HG03066 (cell line): ENCODE measurements around the gene DSC2.
"Not testable (repeated sequence)": the region's sequence is repeated elsewhere in the genome, so short reads cannot be mapped to it uniquely, and the experiment has no call there.

Source experiments
- ATAC-seq: cut with Tn5 transposase; IDR thresholded peaks from one replicate; pipeline ENCODE4 v1.9.1; 2021; ENCODE audit warnings: low read depth; ENCODE audit not compliant: unreplicated experiment

DSC2 gene

DNA sequence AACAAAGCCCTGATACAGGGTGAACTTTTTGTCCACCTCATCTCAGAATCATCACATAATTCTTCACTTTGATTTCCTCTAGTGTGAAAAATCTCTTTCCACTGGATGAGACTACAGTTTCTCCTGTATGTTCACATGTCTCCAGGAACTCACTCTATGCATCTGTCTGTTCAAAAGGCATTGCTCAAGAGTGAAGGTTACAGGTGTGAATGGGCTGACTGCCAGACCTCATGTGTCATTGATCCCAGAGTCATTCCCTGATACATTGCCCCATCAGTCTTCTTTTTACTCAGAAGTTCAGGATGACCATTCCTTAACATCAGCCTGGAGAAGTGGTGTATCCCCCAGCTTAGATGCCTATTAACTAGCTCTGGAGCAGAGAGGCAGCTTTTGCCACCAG is 55.3 kb downstream of the DSC2 start:
- no peak for ATAC-seq

- no peak for ATAC-seq
These were observed 56.6 kb downstream of the DSC2 start for GRCh38 chr18:31045599-31045998.

DNA sequence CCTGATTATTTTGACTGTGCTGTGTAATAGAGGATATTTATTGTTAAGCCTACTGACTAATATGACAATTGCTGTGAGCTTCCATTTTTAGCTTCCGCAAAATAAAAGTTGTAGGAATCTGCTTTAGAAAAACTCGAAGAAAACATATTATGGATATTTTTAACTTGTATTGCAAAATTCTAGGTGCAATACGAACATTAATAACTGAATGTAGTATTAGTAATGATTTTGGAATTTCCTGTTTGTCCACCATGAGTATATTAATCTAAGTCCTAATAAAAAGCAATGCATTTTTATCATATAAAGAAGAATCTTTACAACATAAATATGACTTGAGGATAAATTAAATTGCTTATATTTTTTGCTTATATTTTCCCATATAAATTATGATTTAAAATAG is 57.3 kb downstream of the DSC2 start:
- ATAC-seq, result no peak

- no peak for ATAC-seq
These were observed 58.5 kb downstream of the DSC2 start for GRCh38 chr18:31043709-31044108.

DNA sequence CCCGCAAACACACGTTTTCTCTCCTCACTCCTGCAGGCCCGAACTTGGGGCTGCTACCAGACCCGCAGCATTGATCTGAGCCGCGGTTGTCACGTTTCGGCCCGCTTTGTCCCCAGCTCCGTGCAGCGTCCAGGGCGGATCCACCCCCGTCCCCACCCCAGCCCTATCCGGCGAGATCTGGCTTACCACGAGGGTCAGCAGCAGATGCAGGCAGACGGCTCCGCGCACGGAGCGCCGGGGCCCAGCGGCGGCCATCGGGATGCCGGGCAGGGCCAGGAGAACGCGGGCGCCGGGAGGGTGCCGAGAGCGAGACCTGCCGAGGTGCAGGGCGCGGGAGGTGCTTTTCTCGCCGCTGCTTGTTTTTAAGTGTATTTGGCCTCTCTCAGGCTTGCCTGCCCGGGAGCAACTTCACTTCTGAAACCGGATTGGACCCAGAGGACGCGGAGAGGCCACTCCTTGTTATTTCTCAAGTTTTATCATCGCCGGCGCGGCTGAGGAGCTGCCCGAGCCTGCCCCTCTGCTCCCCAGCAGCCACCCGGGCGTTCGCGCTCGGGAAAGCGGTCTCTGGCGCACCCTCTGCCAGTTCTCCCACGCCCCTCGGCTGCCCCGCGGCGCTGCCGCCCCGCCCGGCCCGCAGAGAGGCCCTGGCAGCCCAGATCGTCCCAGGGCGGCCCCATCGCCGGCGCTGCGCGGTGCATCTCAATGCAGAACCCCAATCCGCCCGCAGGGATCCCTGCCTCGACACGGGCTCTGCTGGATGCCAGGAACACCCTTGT is 59.6 kb downstream of the DSC2 start, which contains the start of gene DSC3:
TSS of gene DSC3 (minus strand) at position 337 of the 776 bp plus-strand sequence. CDS start at position 255, 82 bp downstream.
- no peak for ATAC-seq

DNA sequence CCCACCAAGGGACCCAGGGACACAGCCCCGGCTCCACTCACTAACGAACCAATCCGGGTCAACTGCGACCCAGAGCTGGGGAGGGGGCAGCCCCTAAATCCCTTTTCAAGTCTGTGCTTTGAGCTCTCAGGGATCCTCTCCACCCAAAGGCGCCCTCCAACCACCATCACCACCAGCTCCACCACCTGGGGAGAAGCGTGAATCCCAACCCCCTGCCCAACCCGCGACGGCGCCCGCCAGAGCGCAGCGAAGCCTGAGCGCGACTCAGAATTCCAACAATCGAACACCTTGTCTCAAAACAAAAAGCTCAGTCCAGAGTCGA is 60.2 kb downstream of the DSC2 start:
- ATAC-seq, result no peak

DNA sequence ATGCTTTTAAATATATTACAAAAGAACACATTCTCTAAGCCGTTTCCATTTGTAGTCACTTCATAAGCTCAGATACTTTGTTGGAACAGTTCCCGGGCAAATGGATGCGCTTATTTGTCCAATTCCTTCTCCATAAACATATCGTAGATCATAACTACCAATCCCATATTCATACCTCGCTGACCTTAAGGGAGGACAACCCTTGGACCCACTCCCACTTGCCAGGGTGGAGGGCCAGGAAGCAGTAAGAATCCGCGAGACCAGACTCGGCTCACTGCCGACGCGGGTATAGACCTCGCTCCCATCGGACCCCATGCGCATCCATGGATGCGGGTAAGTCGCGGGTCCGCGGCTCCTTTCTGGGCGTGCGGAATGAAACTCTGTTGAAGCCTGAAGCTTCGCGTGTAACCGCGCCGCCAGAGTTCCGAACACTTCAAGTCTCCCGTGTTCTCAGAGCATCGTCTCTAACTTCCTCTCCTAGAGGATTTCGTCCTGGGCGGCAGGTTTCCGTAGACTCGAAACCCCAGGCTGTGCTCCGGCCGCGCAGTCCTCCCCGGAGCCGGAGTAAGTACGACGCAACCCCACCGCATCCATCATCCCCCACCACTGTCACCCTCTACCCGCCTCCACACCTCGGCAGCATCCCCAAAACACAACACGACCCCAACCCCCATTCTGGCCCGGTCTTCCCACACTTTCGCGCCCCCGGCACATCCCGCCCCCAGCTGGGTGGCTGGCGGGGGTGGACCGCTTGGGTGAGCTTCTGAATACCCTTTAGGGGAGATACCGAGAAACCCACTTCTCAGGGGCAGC is 60.7 kb downstream of the DSC2 start:
- no peak for ATAC-seq

GRCh38 chr18:31040686-31041270 is 61.4 kb downstream of the DSC2 start:
- ATAC-seq, result no peak

DNA sequence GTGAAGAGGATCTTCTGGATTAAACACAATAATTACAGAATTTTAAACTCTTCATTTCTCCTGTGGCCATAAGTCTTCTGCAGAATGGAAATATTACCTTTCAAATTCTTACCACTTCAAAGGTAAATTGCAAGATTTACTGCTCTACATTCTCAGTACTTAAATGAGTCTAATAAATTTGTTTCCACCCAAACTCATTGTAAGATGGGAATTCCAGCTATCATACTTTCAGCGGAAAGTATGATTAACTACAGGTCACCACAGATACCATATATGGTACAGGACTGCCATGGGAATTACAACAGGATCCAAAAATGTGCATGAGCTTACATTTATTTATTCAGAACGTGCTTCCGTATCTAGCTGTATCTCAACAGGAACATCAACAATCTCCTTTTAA is 62.8 kb downstream of the DSC2 start:
- ATAC-seq, result no peak

GRCh38 chr18:31037686-31038085 is 64.5 kb downstream of the DSC2 start:
- ATAC-seq, result not testable (repeated sequence)

DNA sequence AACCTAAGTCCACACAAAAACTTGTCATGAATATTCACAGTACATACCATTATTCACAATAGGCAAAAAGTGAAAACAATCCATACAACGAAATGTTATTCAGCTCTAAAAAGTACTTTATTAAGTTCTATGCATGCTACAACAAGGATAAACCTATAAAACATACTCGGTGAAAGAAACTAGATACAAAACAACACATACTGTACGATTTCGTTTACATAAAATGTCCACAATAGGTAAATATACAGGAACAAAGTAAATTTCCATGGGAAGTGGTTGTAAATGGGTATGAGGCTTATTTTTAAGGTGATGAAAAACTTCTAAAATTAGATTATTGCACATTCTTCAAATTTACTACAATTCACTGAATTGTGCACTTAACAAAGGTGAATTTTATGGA is 67.7 kb downstream of the DSC2 start:
- no peak for ATAC-seq

- ATAC-seq, result no peak
These were observed 71.5 kb downstream of the DSC2 start for GRCh38 chr18:31030574-31031278.

DNA sequence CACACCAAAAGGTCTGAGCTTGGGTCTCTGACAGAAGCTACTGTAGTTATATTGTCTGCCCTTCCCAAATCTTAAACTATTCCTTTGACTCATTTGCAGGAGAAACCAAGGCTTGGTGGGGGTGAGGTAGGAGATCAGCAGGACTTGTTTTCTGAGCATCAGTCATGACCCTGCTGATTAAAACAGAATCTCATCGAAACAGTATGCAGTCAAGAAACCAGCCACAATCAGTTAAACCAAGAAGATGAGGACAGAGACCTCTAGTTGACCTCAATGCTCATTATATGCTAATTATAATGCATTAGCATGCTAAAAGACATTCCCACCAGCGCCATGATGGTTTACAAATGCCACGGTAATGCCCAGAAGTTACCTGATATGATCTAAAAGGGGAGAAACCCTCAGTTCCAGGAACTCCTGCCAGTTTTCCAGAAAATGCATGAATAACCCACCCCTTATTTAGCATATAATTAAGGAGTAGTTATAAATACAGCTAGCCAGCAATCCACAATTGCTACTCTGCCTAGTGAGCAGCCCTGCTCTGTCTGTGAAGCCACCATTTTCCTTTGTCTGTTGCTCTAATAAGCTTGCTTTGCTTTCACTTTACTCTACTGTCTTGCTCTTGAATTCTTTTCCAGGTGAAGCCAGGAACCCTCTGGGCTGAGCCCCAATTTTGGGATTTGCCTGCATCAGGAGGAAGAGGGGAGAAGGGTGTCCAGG is 86.3 kb downstream of the DSC2 start:
- no peak for ATAC-seq

DNA sequence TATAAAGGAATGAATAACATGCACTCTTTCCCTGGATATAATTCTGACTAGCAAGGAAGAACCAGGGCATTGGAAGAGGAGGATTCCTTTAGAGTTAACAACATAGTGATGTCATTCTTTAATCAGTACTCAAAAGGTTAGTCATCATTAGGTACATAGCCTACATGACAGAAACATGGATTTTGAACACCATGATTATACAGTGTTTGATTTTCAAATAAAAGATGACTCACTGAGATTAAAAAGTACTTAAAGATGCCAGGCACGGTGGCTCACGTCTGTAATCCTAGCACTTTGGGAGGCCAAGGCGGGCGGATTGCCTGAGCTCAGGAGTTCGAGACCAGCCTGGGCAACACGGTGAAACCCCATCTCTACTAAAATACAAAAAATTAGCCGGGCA is 90.8 kb downstream of the DSC2 start:
- not testable (repeated sequence) for ATAC-seq

GRCh38 chr18:31010601-31011000 is 91.6 kb downstream of the DSC2 start:
- no peak for ATAC-seq
